HG02981 (cell line): Measurements from ENCODE around the gene KCTD7.
"Not testable (repeated sequence)": the region's sequence is repeated elsewhere in the genome, so short reads cannot be mapped to it uniquely, and the experiment has no call there.

Experiments
- ATAC-seq: cut with Tn5 transposase; IDR thresholded peaks from one replicate; pipeline ENCODE4 v1.9.1; 2021; ENCODE audit warnings: mild to moderate bottlenecking, moderate library complexity; ENCODE audit not compliant: unreplicated experiment

KCTD7 gene

GRCh38 chr7:66651026-66651425 is 22.3 kb downstream of the KCTD7 start:
- ATAC-seq = not testable (repeated sequence)

- not testable (repeated sequence) for ATAC-seq
These were observed 25.1 kb downstream of the KCTD7 start for GRCh38 chr7:66653719-66654274.

- peak; percentile 89 for ATAC-seq
These were observed 25.8 kb downstream of the KCTD7 start for GRCh38 chr7:66654275-66655112.

GRCh38 chr7:66655113-66655806 is 26.6 kb downstream of the KCTD7 start:
- not testable (repeated sequence) for ATAC-seq

DNA sequence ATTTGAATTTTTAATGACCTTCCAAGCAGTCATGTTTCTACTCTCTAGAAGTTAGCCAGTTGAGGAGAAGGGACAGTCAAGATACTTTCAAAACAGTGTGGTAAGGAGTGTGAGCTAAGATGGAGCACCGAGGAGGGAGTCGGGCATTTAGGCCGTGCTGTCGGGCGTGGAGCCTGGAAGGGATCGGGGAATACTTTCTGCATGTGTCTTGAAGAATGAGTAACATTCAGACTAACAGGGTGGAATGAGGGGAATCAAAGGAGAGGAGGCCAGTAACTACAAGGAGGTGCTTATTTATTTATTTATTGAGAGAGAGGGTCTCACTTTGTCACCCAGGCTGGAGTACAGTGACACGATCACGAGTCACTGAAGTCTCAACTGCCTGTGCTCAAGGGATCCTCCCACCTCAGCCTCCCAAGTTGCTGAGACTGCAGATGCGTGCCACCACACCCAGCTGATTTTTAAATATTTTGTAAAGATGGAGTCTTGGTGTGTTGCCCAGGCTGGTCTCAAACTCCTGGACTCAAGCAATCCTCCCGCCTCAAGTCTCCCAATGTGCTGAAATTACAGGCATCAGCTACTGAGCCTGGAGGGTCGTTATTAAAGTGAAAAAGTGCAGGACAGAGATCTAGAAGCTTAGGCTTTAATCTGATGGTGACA is 27.3 kb downstream of the KCTD7 start:
- ATAC-seq = not testable (repeated sequence)

DNA sequence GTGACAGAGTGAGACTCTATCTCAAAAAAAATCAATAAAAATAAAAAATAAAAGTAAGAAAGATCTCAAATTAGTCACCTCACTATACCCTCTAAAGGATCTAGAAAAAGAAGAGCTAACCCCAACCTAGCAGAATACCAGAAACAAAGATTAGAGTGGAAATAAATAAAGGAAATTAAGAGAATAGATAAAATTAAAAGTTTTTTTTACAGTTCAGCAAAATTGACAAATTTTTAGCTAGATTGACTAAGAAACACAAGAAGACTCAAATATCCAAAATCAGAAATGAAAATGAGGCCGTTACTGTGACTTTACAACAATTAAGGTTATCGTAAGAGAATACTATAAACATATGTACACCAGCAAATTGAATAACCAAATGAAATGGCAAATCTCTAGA is 29.1 kb downstream of the KCTD7 start:
- no peak for ATAC-seq

DNA sequence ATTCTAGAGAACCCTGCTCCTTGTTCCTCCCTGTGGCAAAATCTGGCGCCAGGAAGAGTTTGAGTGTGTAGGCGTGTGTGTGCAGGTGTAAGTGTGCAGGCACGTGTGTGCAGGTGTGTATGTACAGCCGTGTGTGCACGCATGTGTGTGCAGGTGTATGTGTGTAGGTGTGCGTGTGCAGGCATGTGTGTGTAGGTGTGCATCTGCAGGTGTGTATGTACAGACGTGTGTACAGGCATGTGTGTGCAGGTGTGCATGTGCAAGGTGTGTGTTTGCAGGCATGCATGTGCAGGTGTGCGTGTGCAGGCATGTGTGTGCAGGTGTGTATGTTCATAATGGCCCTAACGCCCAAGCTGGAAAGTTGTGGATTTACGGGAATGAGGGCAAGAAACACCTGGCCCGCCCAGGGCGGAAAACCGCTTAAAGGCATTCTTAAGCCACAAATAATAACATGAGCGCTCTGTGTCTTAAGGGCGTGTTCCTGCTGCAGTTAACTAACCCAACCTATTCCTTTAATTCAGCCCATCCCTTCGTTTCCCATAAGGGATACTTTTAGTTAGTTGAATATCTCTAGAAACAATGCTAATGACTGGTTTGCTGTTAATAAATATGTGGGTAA is 34.1 kb downstream of the KCTD7 start:
- no peak for ATAC-seq

- ATAC-seq = no peak
These were observed 36.1 kb downstream of the KCTD7 start for GRCh38 chr7:66664590-66665293.

DNA sequence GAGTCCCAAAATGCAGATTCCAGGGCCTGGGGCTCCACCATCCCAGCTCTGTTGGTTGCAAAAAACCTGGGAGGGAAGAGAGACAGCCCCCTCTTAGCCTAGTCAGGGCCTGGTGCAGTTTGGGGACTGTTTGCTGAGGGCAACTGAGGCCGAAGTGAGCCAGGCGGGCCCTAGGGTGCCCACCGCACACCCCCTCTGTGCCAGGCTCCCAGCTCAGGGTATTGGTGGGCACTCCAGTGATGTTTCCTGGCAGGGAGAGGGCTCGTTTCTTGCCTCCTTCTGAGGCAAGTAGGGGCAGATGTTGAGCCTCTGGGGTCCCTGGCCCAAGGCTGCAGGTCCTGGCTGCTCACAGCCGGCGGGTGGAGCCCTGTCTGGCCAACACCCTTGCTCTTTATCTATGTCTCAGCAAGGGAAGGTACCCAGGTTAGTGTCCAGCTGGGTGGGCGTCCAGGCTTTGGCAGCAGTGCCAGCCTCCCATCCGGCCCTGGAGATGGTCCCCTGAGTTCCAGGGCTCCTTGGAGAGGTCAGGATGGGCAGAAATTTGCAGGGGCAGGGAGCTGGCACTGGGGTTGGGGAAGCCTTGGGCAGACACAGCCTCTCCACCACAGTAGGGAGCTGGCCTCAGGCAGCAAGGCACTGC is 37.8 kb downstream of the KCTD7 start:
- ATAC-seq = no peak

DNA sequence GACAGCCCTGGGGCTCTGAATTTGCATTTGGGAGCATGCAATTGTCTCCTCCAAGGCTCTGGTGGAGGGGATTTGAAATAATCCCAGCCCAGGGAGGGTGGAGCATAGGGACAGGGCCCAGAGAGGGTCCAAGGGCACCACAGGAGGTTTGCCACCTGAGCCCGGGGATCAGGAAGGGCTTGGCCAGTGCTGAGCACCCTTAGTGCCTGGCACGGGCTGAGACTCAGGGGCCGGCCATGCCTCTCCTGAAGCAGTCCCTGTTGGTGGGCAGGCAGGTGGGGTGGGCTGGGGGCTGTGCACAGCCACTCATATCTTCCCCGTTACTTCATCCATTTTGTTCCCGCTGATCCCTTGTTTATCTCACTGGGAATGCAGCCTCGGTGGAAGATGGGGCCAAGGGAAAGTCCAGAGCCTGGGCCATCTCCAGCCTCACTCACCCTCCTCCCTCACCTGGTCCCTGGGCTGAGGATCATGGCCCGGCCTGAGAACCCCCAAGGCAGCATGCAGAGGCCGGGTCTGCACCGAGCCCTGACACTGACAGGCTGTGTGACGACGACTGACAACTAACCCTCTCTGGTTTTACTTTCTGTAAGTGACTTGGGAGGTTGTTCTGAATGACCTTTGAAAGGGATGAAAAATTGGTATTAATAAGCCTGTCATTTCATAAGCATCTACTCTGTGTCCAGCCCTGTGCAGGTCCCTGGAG is 38.5 kb downstream of the KCTD7 start:
- ATAC-seq = no peak

DNA sequence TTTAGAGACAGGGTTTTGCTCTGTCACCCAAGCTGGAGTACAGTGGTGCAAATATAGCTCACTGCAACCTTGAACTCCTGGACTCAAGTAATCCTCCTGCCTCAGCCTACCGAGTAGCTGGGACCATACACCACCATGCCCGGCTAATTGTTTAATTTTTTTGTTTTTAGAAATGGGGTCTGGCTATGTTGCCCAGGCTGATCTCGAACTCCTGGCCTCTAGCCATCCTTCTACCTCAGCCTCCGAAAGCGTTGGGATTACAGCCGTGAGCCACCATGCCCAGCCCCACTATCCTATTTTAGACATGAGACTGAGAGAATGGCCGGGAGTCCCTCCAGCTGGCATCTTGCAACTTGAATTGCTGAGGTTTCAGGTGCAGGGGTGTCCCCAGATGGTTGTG is 39.4 kb downstream of the KCTD7 start:
- no peak for ATAC-seq

DNA sequence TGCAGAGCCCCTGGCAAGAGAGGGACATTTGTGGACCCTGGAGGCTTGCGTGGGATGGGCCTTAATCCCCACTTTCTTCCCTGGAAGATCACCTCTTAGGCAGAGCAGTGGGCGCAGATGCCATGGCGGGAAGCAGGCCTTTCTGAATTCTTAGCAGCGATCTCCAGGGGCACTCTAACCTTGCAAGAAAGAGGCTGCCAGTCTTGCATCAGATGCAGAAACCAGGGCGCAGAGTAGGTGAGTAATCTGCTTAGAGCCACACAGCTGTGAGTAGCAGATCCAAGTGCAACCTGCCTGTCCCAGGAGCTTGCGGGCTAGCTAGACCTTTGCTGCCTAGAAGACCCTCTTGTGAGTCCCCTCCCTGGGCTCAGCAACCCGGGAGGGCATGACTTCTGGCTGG is 40.0 kb downstream of the KCTD7 start:
- ATAC-seq = no peak

DNA sequence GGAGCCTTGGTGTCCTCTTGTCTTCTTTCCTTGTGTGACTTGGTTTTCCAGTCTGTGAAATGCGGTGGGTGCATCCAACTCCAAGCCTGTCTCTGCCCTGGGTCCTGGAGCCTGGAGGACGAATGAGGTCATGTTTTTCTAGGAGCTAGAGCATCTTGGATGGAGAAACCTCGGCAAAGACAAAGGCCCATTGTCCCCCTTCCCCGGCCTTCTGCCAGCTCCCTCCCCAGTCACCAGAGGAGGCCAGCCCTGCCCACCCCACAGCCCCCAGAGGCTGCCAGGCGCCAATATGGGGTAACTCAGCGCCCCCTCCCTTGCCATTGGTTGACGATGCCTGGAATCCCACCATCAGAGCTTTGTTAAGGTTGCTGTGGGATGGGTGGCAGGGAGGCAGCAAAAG is 40.4 kb downstream of the KCTD7 start:
- ATAC-seq = no peak

DNA sequence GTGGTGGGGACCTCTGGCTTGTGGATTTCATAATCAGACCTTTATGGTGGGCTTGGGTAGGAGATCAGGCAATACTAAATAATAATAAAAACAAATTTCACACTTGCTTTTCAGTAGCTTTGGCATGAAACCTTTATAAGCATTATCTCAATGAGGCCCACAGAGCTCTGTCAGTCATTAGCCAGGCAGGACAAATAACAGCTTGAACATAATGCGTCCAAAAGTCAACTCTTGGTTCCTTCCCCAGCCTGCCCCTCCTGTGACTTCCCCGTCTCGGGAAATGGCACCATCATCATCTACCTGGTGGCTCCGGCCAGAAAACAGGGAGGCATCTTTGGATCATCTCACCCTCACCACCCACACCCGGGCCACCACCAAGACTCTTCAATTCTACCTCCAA is 40.8 kb downstream of the KCTD7 start:
- no peak for ATAC-seq

- ATAC-seq = no peak
These were observed 42.4 kb downstream of the KCTD7 start for GRCh38 chr7:66671034-66671433.

DNA sequence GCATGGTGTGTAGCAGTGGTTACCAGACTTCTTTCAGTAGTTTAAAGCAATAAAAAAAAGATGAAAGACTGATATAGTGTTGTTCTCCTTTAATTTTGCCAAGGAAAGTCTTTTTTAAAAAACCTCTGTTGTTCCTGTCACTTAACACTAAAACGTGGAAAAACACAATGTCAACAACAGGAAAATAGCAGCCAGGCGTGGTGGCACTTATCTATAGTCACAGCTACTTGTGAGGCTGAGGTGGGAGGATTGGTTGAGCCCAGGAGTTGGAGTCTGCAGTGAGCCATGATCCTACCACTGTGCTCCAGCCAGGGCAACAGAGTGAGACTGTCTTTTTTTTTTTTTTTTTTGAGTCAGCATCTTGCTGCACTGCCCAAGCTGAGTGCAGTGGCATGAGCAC is 42.8 kb downstream of the KCTD7 start:
- ATAC-seq = not testable (repeated sequence)

DNA sequence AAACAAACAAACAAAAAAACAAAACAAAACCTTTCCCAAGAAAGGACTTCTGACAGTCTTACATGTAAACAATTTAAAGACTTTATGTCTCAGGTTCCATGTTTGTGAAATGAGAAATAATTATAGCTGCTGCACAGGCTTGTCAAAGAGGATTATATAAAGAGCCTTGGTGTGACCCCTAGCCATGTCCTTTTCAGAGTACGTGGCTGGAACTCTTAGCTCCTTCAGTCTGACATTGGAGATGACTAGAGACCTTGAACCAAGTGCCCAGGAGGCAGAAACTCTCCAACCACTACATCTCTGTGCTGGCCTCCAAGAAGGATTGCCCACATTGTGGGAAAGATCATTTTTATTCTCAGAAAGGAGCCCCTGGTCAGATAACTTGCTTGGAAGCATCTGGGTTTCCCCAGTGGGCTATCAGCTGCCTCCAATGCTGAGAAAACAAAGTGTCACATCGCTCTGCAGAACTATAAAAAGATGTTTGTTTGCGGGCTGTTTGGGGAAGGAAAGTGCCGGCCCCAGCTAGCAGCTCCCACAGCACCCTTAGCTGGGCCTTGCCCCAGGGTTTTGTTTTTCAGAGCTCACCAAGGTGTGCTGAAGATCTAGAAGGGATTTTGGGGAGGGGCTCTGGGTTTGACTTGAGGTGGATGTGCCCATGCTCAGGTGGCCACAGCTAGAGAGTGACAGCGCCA is 43.9 kb downstream of the KCTD7 start:
- not testable (repeated sequence) for ATAC-seq

DNA sequence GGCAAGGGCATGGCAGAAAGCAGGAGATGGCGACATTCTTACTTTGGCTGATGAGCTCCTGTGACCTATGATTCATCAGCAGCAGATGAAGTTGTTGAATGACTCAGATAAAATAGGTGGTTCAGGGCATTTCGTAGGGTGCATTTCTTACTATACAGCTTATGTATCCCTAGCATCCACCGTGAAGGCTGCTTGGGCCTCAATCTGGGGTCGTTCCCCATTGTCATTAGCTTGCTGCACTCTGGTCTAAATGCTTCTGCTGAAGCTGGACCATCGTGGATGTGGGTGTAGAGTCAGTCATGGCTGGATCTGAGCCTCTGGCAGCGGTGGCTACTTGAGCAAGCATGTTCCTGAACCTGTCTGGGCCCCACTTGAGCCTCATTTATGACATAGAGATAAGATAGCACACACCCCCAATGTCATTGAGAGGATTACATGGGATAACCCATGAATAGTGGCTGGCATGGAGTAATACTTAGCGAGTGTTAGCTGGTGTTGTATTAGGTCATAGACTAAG is 44.5 kb downstream of the KCTD7 start:
- ATAC-seq = not testable (repeated sequence)
